ENCODE measurements around the gene CYRIA. TPM values are rescaled to one million over a fixed set of nuclear protein-coding genes. Genes with fewer than 3 reads are reported as not detected.

CYRIA gene
- total RNA-seq, 4 donors from 2014 or later = 0.42 to 5.1 (median 1.8) TPM

DNA sequence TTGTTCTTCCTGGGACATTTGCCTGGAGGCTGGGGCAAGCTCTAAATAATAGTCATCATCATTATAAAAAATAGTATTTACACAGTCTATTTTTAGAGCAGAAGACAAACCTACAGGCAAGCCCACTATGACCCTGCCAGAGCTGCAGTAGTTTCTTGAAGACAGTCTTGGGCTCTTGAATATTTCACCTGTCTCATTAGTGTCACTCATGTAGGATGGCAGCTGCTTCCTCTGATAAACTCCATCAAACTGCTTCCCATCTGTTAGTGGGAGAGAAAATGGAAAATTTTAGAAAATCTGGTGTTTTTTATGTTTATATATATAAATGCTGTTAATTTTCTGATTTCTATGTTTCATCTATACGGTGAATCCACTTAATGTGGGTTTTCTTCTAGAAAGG, 8.5 kb upstream of the CYRIA start:
- Histone ChIP-seq H3K36me3 (no peaks in the 10 kb centered on the region), H3K27ac (no peak overlapping the region), H3K9me3 (no peaks in the 10 kb centered on the region), H3K27me3 (no peaks in the 10 kb centered on the region), H3K4me3 (no peak overlapping the region), H3K4me1 (peaks cover 0 to 5% (median 0%) of the 10 kb centered on the region in 3 donors)
- DNase-seq = no peak
- 93 to 95% methylated on average over 1 of the region's 1 CpG for WGBS, 2 donors
- intact Hi-C loops (cut with DNase I) = no loop called here
- no peak for TF ChIP-seq POLR2A (IDR thresholded peaks at IDR 0.05)
- TF ChIP-seq, protein P1, sequence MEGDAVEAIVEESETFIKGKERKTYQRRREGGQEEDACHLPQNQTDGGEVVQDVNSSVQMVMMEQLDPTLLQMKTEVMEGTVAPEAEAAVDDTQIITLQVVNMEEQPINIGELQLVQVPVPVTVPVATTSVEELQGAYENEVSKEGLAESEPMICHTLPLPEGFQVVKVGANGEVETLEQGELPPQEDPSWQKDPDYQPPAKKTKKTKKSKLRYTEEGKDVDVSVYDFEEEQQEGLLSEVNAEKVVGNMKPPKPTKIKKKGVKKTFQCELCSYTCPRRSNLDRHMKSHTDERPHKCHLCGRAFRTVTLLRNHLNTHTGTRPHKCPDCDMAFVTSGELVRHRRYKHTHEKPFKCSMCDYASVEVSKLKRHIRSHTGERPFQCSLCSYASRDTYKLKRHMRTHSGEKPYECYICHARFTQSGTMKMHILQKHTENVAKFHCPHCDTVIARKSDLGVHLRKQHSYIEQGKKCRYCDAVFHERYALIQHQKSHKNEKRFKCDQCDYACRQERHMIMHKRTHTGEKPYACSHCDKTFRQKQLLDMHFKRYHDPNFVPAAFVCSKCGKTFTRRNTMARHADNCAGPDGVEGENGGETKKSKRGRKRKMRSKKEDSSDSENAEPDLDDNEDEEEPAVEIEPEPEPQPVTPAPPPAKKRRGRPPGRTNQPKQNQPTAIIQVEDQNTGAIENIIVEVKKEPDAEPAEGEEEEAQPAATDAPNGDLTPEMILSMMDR (IDR thresholded peaks at IDR 0.05) = no peak

DNA sequence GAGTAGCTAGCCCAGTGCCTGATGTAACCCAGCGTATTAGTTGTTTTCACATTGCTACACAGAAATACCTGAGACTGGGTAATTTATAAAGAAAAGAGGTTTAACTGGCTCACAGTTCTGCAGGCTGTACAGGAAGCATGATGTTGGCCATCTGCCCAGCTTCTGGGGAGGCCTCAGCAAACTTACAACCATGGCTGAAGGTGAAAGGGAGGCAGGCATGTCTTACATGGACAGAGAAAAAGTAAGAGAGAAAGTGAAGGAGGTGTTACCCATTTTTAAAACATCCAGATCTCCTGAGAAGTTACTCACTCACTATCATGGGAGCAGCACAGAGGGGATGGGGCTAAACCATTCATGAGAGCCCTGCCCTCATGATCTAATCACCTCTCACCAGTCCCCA, 6.1 kb upstream of the CYRIA start:
- no peak for DNase-seq

DNA sequence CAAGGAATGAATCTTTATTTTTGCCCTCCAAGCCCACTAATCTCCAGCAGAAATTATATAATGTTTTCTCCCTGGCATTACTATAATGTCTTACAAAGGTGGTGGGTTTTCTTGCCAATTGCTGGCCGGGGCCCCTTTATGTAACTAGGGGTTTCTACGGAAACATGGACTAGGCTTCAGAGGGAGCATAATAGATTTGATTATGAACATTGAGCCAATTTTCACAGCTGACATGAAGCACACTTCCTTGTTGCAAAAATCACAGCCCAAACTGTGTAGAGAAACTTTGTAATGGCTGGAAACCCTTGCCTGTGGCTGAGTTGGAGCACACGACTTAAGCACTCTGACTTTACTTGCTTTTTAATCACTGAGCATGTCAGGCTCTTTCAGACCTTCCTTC, 3.8 kb upstream of the CYRIA start:
- no peak for DNase-seq
- TF ChIP-seq, protein P1 (IDR thresholded peaks at IDR 0.05) = no peak
- no peak for TF ChIP-seq POLR2A (IDR thresholded peaks at IDR 0.05)
- H3K4me3 ChIP-seq = no peak overlapping the region
- H3K4me1 ChIP-seq = peaks cover 11 to 26% (median 11%) of the 10 kb centered on the region in 3 donors
- H3K27me3 ChIP-seq = peaks cover 0 to 6% (median 0%) of the 10 kb centered on the region in 4 donors
- 24 to 43% methylated on average over 3 of the region's 3 CpGs for WGBS, 2 donors
- intact Hi-C loops (cut with DNase I) = no loop called here
- H3K9me3 ChIP-seq = no peaks in the 10 kb centered on the region
- H3K27ac ChIP-seq = no peak overlapping the region
- no peaks in the 10 kb centered on the region for H3K36me3 ChIP-seq

More for the DNA sequence above, 6.1 kb upstream of the CYRIA start:
- intact Hi-C loops (cut with DNase I) = no loop called here
- no peak overlapping the region for H3K4me3 ChIP-seq
- no peaks in the 10 kb centered on the region for H3K27me3 ChIP-seq
- H3K9me3 ChIP-seq = no peaks in the 10 kb centered on the region
- no peaks in the 10 kb centered on the region for H3K36me3 ChIP-seq
- no peak for TF ChIP-seq POLR2A (IDR thresholded peaks at IDR 0.05)
- TF ChIP-seq, protein P1 (IDR thresholded peaks at IDR 0.05) = no peak
- WGBS, 2 donors = 63 to 88% methylated on average over 1 of the region's 1 CpG
- H3K27ac ChIP-seq = no peak overlapping the region
- H3K4me1 ChIP-seq = peaks cover 0 to 5% (median 0%) of the 10 kb centered on the region in 3 donors

DNA sequence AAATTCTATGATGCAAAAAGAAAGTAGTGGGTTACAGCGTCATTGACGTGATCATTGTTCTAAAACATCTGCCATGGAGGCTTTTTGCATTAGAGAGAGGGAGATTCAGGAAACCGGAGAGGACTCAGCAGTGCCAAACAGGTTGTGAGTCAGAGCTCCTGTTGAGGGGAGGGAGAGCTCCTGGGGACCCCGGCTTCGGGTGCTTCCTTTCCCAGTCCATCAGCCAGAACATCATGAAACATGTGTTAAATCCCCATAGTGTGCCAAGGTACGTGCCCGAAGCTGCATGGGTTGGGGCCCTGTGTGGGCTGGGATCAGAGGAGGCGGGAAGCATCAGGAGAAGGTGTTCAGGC, 791 bp upstream of the CYRIA start:
- no peak for TF ChIP-seq POLR2A (IDR thresholded peaks at IDR 0.05)
- TF ChIP-seq, protein P1 (IDR thresholded peaks at IDR 0.05) = no peak
- intact Hi-C loops (cut with DNase I) = no loop called here
- Histone ChIP-seq H3K4me1 (peaks cover 13 to 49% (median 28%) of the 10 kb centered on the region in 3 donors), H3K9me3 (no peaks in the 10 kb centered on the region), H3K27me3 (peaks cover 0 to 18% (median 0%) of the 10 kb centered on the region in 4 donors), H3K4me3 (peak overlapping the region in 3 of 4 donors; percentile 62 to 77 (median 65)), H3K27ac (no peak overlapping the region), H3K36me3 (no peaks in the 10 kb centered on the region)
- WGBS, 2 donors = 24 to 40% methylated on average over 8 of the region's 8 CpGs
- no peak for DNase-seq

DNA sequence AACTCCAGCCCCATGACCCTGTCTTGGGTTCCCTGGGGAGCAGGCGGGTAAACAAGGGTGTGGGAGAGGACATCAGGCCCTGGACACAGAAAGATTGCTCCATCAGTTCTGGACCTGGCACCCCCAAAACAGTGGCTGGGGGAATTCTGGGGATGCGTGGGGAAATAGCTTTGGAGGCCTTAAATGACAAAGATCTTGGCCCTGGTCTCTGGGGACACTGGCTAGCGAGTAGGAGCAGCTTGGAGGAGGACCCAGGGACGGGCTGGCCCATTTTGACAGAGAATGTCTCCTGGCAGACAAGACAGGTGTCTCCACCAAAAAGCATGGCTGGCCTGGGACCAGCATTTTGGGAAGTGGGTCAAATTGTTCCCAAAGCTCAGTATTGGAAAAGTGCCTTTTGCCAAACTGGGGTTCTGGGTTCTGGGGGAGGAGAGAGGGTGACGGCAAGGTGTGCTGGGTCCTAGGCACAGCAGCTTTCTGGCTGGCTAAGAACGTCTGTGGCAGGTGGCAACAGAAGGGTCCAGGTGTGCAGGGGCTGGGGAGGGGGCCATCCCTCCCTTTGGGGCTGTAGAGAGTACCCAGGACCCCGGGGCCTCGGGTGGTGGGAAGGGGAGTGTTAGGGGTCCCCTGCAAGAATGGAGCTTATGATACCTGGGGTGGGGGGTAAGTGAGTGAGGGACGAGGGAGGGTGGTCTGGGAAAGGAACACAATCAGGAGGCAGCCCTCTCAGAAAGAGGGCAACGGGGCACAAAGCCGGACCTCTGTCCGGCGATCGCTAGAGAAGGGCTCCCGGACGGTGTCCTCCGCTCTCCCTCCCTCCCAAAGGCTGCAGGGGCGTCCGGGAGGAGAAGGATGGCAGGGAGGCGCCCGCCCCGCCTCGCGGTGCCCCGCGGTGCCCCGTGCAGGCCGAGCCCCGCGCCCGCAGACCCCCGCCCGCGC, 556 bp downstream of the CYRIA start:
- peaks cover 0 to 18% (median 0%) of the 10 kb centered on the region in 4 donors for H3K27me3 ChIP-seq
- no peak for DNase-seq
- H3K36me3 ChIP-seq = no peaks in the 10 kb centered on the region
- intact Hi-C loops (cut with DNase I) = no loop called here
- 15 to 18% methylated on average over 12 to 15 of the region's 34 CpGs for WGBS, 2 donors
- H3K9me3 ChIP-seq = no peaks in the 10 kb centered on the region
- peaks cover 13 to 49% (median 29%) of the 10 kb centered on the region in 3 donors for H3K4me1 ChIP-seq
- H3K27ac ChIP-seq = peak overlapping the region; percentile 71 to 90 (median 75)
- TF ChIP-seq, protein P1 (IDR thresholded peaks at IDR 0.05) = no peak
- no peak for TF ChIP-seq POLR2A (IDR thresholded peaks at IDR 0.05)
- H3K4me3 ChIP-seq = peak overlapping the region; percentile 44 to 77 (median 64)
